HCT116 (cell line): ENCODE measurements around the gene CTDSP1. TPM values are rescaled to one million over a fixed set of nuclear protein-coding genes. Genes with fewer than 3 reads are reported as not detected.
A peak's percentile ranks its signal among the peaks of the same experiment; 100 is the strongest.

ENCODE experiments used
- ATAC-seq: fragments of 200-7000 bp; cut with Tn5 transposase; 2 replicates; pipeline ENCODE4 v1.9.1; 2020; ENCODE audit warnings: mild to moderate bottlenecking, moderate library complexity
- BruUV-seq: library from RNA; stranded (reverse); fragments of 400-500 nt; replicated peaks from 2 replicates; lab custom pipeline; 2021; lab: Mats Ljungman, UMichigan
- CTCF ChIA-PET: fragments of 300-600 bp; sonication (Branson Sonifier 250); formaldehyde crosslinking; loops from one replicate; lab custom pipeline; 2021; ENCODE audit warnings: antibody characterized with exemption; lab: Charles Lee
- POLR2A ChIA-PET: fragments of 300-600, 350-600 bp; sonication (Branson Sonifier 250); formaldehyde crosslinking; loops from one replicate; lab custom pipeline; 2021; ENCODE audit warnings: antibody characterized with exemption; lab: Charles Lee
- RAD21 ChIA-PET, 2 experiments: fragments of 300-600 bp; sonication (Branson Sonifier 250); formaldehyde crosslinking; loops; one replicate each; lab custom pipeline; 2023; ENCODE audit warnings: low total read pairs in 2 of 2; ENCODE audit not compliant: uncharacterized antibody in 2 of 2, unreplicated experiment in 2 of 2, low non-redundant PET in 1 of 2; lab: Charles Lee
- DNase-seq: peaks from one replicate; pipeline ENCODE4 v3.0.0-alpha.2; 2010; ENCODE audit warnings: low read depth, low spot score
- H2AFZ ChIP-seq: fragments of 200-600 bp; shearing (Covaris generic), sonication (generic); 2 replicates; pipeline ENCODE4 v1.6.1; 2017; ENCODE audit warnings: low read depth, mixed run types, mixed read lengths, antibody characterized with exemption, low read length; ENCODE audit not compliant: poor library complexity, severe bottlenecking
- H3K27ac ChIP-seq: 2 replicates; pipeline ENCODE4 v1.5.1; 2012; ENCODE audit warnings: low read depth, low read length
- H3K27me3 ChIP-seq: fragments of 200-600 bp; sonication (generic); 2 replicates; pipeline ENCODE4 v1.6.1; 2016; ENCODE audit warnings: mixed run types, low read length, mixed read lengths; ENCODE audit not compliant: insufficient read depth
- H3K36me3 ChIP-seq, 2 experiments: fragments of 200-500 bp in 1 of 2; fragments of 200-600 bp in 1 of 2; sonication (Bioruptor generic) in 1 of 2; sonication (generic) in 1 of 2; 2 replicates each; pipeline versions ENCODE4 v1.5.1 to v1.6.1; 2014 to 2016; ENCODE audit warnings: low read length in 2 of 2, inconsistent platforms in 1 of 2, mixed read lengths in 1 of 2, mixed run types in 1 of 2; ENCODE audit not compliant: insufficient read depth in 2 of 2, control insufficient read depth in 1 of 2
- H3K4me1 ChIP-seq, 2 experiments: fragments of 200-600 bp in 1 of 2; sonication (generic) in 1 of 2; 2 replicates each; pipeline versions ENCODE4 v1.5.1 to v1.6.1; 2012 to 2017; ENCODE audit warnings: low read length in 2 of 2, inconsistent platforms in 1 of 2, mild to moderate bottlenecking in 1 of 2, mixed read lengths in 1 of 2, mixed run types in 1 of 2, moderate library complexity in 1 of 2; ENCODE audit not compliant: insufficient read depth in 2 of 2, control insufficient read depth in 1 of 2
- H3K4me2 ChIP-seq: fragments of 200-600 bp; sonication (generic); 2 replicates; pipeline ENCODE4 v1.6.1; 2017; ENCODE audit warnings: mixed run types, low read length, mixed read lengths
- H3K4me3 ChIP-seq, 2 experiments: fragments of 200-600 bp in 1 of 2; sonication (generic) in 1 of 2; replicated peaks in 1 of 2; 2 replicates each; pipeline ENCODE4 v1.5.1; 2011 to 2016; ENCODE audit warnings: low read length in 2 of 2, control low read depth in 1 of 2, low read depth in 1 of 2, mild to moderate bottlenecking in 1 of 2, mixed read lengths in 1 of 2, mixed run types in 1 of 2
- H3K79me2 ChIP-seq: fragments of 200-600 bp; sonication (generic); 2 replicates; pipeline ENCODE4 v1.6.1; 2017; ENCODE audit warnings: mild to moderate bottlenecking, mixed run types, low read length, moderate library complexity, mixed read lengths; ENCODE audit not compliant: insufficient read depth
- H3K9ac ChIP-seq: fragments of 200-600 bp; sonication (generic); 2 replicates; pipeline ENCODE4 v1.6.1; 2016; ENCODE audit warnings: low read length, mixed read lengths
- H3K9me2 ChIP-seq: fragments of 200-600 bp; sonication (generic), shearing (Covaris generic); 2 replicates; pipeline ENCODE4 v1.6.1; 2017; ENCODE audit warnings: mixed run types, mild to moderate bottlenecking, moderate library complexity; ENCODE audit not compliant: insufficient read depth
- H3K9me3 ChIP-seq, 2 experiments: fragments of 200-500 bp in 1 of 2; fragments of 200-600 bp in 1 of 2; sonication (Bioruptor generic) in 1 of 2; sonication (generic) in 1 of 2; 2 replicates each; pipeline ENCODE4 v1.6.1; 2014 to 2017; ENCODE audit warnings: low read length in 2 of 2, mixed read lengths in 2 of 2, inconsistent platforms in 1 of 2, low read depth in 1 of 2, mild to moderate bottlenecking in 1 of 2, mixed run types in 1 of 2, moderate library complexity in 1 of 2; ENCODE audit not compliant: control insufficient read depth in 1 of 2, insufficient read depth in 1 of 2
- H4K20me1 ChIP-seq: fragments of 200-600 bp; sonication (generic), shearing (Covaris generic); 2 replicates; pipeline ENCODE4 v1.6.1; 2017; ENCODE audit warnings: mixed run types, mild to moderate bottlenecking, moderate library complexity; ENCODE audit not compliant: insufficient read depth
- ATF3 ChIP-seq: IDR thresholded peaks from 2 replicates; pipeline ENCODE4 v1.6.1; 2012
- CEBPB ChIP-seq: IDR thresholded peaks from 2 replicates; pipeline ENCODE4 v1.6.1; 2012; ENCODE audit warnings: low read depth
- CTCF ChIP-seq, 3 experiments: fragments of 200-600 bp in 1 of 3; sonication (generic) in 1 of 3; IDR thresholded peaks in 2 of 3; conservative IDR thresholded peaks in 1 of 3; 2 replicates each; pipeline ENCODE4 v1.5.1; 2012 to 2017; ENCODE audit warnings: low read depth in 2 of 3, low read length in 2 of 3, antibody characterized with exemption in 1 of 3, borderline replicate concordance in 1 of 3, control low read depth in 1 of 3, mild to moderate bottlenecking in 1 of 3, mixed read lengths in 1 of 3, mixed run types in 1 of 3, moderate library complexity in 1 of 3; ENCODE audit not compliant: insufficient read depth in 1 of 3
- ELF1 ChIP-seq: IDR thresholded peaks from 2 replicates; pipeline ENCODE4 v1.6.1; 2012; ENCODE audit warnings: low read depth, borderline replicate concordance
- EZH2phosphoT487 ChIP-seq: fragments of 200-600 bp; IDR thresholded peaks from 2 replicates; pipeline ENCODE4 v1.6.1; 2018; ENCODE audit warnings: antibody characterized with exemption, borderline replicate concordance
- FOSL1 ChIP-seq: IDR thresholded peaks from 2 replicates; pipeline ENCODE4 v1.6.1; 2012; ENCODE audit warnings: low read depth
- JUND ChIP-seq: IDR thresholded peaks from 2 replicates; pipeline ENCODE4 v1.6.1; 2012
- MAX ChIP-seq: IDR thresholded peaks from 2 replicates; pipeline ENCODE4 v1.6.1; 2012
- RAD21 ChIP-seq: IDR thresholded peaks from 2 replicates; pipeline ENCODE4 v1.6.1; 2012; ENCODE audit warnings: low read depth, mild to moderate bottlenecking
- REST ChIP-seq: IDR thresholded peaks from 2 replicates; pipeline ENCODE4 v1.6.1; 2012; ENCODE audit warnings: low read depth
- SIN3A ChIP-seq: IDR thresholded peaks from 2 replicates; pipeline ENCODE4 v1.6.1; 2012; ENCODE audit warnings: low read depth
- SP1 ChIP-seq: IDR thresholded peaks from 2 replicates; pipeline ENCODE4 v1.6.1; 2012; ENCODE audit warnings: low read depth
- SRF ChIP-seq: IDR thresholded peaks from 2 replicates; pipeline ENCODE4 v1.6.1; 2012; ENCODE audit warnings: low read depth
- TCF7L2 ChIP-seq: IDR thresholded peaks from 2 replicates; pipeline ENCODE4 v1.7.0; 2011; ENCODE audit warnings: borderline replicate concordance, inconsistent platforms; ENCODE audit not compliant: insufficient read depth, insufficient read length; ENCODE audit errors: extremely low read depth
- YY1 ChIP-seq: IDR thresholded peaks from 2 replicates; pipeline ENCODE4 v1.6.1; 2011; ENCODE audit warnings: low read length, low read depth, moderate library complexity, mild to moderate bottlenecking; ENCODE audit not compliant: insufficient replicate concordance; ENCODE audit errors: extremely low read depth
- ZBTB33 ChIP-seq: IDR thresholded peaks from 2 replicates; pipeline ENCODE4 v1.6.1; 2011; ENCODE audit warnings: mild to moderate bottlenecking, low read length, moderate library complexity; ENCODE audit not compliant: insufficient replicate concordance; ENCODE audit errors: extremely low read depth
- ZFX ChIP-seq: fragments of 450-650 bp; IDR thresholded peaks from 2 replicates; pipeline ENCODE4 v1.6.1; 2017
- ZNF274 ChIP-seq: fragments of 200-500 bp; sonication (Bioruptor generic); IDR thresholded peaks from 2 replicates; pipeline ENCODE4 v1.6.1; 2014; ENCODE audit warnings: mild to moderate bottlenecking, low read depth, low read length, inconsistent platforms
- intact Hi-C: fragments of 100-400 bp; cut with micrococcal nuclease; formaldehyde crosslinking; loops from 2 replicates; pipeline ENCODE4 v1.10.0; 2022
- total RNA-seq: library from RNA; stranded (reverse); gene quantifications from one replicate; pipeline ENCODE4 v1.2.1, GENCODE V29; 2021; ENCODE audit not compliant: unreplicated experiment

Gene CTDSP1
- total RNA-seq, 1 experiment from 2014 or later, result 90.7 TPM

GRCh38 chr2:218403810-218404209 lies 4.1 kb downstream of the CTDSP1 start:
- H4K20me1 ChIP-seq, result no peaks in the 10 kb centered on the region
- no peaks in the 10 kb centered on the region for H3K27me3 ChIP-seq
- peaks cover 25 to 40% of the 10 kb centered on the region in 2 experiments for H3K4me1 ChIP-seq
- H3K4me3 ChIP-seq, result no peak overlapping the region
- TSS peak; percentile 7 for BruUV-seq
- no peak overlapping the region for H3K9ac ChIP-seq
- H3K9me2 ChIP-seq, result no peaks in the 10 kb centered on the region
- POLR2A ChIA-PET, result no interaction called here
- no peak overlapping the region for H3K4me2 ChIP-seq
- peaks cover 17 to 18% of the 10 kb centered on the region in 2 experiments for H3K36me3 ChIP-seq
- ATAC-seq, result no peak
- H2AFZ ChIP-seq, result no peak overlapping the region
- DNase-seq, result no peak
- CTCF ChIA-PET, result no interaction called here
- no peaks in the 10 kb centered on the region for H3K9me3 ChIP-seq
- peaks cover 34% of the 10 kb centered on the region for H3K79me2 ChIP-seq
- intact Hi-C loops, result no loop called here
- no peak overlapping the region for H3K27ac ChIP-seq
- no peak for TF ChIP-seq ZFX
- TF ChIP-seq EZH2phosphoT487, result no peak
- no peak for TF ChIP-seq RAD21
- no peak for TF ChIP-seq YY1
- TF ChIP-seq REST, result no peak
- no peak for TF ChIP-seq ZBTB33
- TF ChIP-seq ZNF274, result no peak
- TF ChIP-seq JUND, result no peak
- no peak for TF ChIP-seq SP1
- TF ChIP-seq SRF, result no peak
- no peak for TF ChIP-seq ATF3
- no peak for TF ChIP-seq TCF7L2
- no peak for TF ChIP-seq SIN3A
- TF ChIP-seq ELF1, result no peak
- no peak for TF ChIP-seq MAX
- no peak for TF ChIP-seq CEBPB
- no peak for TF ChIP-seq CTCF (IDR thresholded peaks at IDR 0.05 in 2 of 3, conservative IDR thresholded peaks at IDR 0.05 in 1 of 3; ENCODE audit: borderline replicate concordance in 1 of 3, insufficient read depth in 1 of 3, low read depth in 2 of 3, low read length in 2 of 3)
- TF ChIP-seq FOSL1, result no peak
- RAD21 ChIA-PET, result no interaction called here
